GM19467 (cell line): ENCODE measurements around the gene XXYLT1.

Experiments used
- ATAC-seq: cut with Tn5 transposase; IDR thresholded peaks from one replicate; pipeline ENCODE4 v1.9.1; 2021; ENCODE audit warnings: mild to moderate bottlenecking, moderate library complexity; ENCODE audit not compliant: unreplicated experiment

Gene XXYLT1

DNA sequence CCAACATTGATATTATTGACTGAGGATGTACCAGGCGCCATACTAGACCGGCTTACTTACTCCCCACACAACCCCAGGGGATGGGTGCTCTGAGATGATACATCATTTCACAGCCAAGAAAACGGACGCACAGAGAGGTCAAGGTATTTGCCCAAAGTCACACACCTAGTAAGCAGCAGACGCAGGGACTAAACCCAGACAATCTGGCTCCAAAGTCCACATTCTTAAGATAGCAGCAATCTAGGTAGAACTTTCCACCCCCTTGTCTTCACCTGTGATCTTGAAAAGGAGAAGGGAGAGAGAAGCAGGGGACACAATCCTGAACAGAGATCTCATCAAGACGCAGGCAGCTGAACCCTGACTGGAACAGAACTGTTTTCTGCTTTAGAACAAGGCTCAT, 200.6 kb downstream of the XXYLT1 start:
- no peak for ATAC-seq

- no peak for ATAC-seq
Observed at GRCh38 chr3:195069501-195070251, 201.3 kb downstream of the XXYLT1 start.

GRCh38 chr3:195068084-195069080, 202.6 kb downstream of the XXYLT1 start:
- no peak for ATAC-seq

DNA sequence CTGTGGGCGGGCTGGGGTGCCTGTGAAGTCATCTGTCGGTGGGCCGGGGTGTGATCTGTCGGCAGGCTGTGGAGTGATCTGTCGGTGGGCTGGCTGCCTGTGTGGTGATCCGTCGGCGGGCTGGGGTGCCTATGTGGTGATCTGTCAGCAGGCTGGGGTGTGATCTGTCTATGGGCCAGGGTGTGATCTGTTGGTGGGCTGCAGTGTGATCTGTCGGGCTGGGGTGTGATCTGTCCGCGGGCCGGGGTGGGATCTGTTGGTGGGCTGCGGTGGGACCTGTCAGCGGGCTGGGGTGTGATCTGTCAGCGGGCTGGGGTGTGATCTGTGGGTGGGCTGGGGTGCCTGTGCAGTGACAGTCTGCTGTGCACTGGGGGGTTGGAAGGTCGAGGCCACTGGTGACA, 204.5 kb downstream of the XXYLT1 start:
- ATAC-seq: no peak

- ATAC-seq: no peak
Observed at GRCh38 chr3:195065864-195066185, 205.1 kb downstream of the XXYLT1 start.

DNA sequence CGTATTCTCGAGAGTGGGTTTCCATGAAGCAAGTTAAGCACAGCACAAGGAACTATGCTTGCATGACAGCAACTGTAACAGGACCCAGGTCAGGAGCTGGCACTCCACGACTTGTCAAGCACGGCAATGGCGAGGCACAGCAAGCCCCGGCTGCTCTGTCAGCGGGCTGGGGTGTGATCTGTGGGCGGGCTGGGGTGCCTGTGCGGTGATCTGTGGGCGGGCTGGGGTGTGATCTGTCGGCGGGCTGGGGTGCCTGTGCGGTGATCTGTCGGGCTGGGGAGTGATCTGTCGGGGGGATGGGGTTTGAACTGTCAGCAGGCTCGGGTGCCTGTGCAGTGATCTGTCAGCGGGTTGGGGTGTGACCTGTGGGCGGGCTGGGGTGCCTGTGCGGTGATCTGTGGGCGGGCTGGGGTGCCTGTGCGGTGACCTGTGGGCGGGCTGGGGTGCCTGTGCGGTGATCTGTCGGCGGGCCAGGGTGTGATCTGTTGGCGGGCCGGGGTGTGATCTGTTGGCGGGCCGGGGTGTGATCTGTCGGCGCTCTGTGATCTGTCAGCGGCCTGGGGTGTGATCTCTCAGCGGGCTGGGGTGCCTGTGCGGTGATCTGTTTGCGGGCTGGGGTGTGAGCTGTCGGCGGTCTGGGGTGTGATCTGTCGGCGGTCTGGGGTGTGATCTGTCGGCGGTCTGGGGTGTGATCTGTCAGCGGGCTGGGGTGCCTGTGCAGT, 205.7 kb downstream of the XXYLT1 start:
- no peak for ATAC-seq

DNA sequence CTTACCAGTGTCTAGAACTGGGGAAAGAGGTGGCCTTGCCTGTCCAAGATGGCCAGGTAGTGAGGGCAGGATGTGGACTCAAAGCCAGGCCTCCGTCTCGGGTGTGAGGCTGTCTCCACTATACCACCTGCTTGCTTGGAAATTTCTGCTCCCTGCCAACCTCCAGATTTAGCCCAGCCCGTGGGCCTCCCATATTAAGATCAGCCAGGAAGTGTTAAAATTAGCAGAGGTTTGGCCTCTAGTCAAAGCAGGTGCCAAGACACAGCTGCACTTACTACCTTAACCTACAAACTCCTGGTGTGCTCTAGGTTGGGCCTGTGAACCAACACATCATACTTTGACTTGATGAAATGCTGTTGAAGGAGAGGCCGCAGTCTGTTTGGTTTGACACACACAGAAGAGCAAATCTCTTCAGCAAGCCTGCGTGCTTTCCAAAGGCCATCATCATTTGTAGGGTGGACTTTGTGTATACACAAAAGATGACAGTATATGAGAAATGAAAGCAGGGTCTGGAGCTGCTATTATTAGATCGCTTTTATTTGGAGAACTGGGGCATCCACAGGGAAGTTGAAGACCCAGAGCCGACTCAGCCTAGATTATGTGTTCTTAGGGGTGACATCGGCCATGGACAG, 206.5 kb downstream of the XXYLT1 start:
- no peak for ATAC-seq

GRCh38 chr3:195063581-195064193, 207.3 kb downstream of the XXYLT1 start:
- no peak for ATAC-seq

- no peak for ATAC-seq
Observed at GRCh38 chr3:195062866-195063540, 208.0 kb downstream of the XXYLT1 start.

DNA sequence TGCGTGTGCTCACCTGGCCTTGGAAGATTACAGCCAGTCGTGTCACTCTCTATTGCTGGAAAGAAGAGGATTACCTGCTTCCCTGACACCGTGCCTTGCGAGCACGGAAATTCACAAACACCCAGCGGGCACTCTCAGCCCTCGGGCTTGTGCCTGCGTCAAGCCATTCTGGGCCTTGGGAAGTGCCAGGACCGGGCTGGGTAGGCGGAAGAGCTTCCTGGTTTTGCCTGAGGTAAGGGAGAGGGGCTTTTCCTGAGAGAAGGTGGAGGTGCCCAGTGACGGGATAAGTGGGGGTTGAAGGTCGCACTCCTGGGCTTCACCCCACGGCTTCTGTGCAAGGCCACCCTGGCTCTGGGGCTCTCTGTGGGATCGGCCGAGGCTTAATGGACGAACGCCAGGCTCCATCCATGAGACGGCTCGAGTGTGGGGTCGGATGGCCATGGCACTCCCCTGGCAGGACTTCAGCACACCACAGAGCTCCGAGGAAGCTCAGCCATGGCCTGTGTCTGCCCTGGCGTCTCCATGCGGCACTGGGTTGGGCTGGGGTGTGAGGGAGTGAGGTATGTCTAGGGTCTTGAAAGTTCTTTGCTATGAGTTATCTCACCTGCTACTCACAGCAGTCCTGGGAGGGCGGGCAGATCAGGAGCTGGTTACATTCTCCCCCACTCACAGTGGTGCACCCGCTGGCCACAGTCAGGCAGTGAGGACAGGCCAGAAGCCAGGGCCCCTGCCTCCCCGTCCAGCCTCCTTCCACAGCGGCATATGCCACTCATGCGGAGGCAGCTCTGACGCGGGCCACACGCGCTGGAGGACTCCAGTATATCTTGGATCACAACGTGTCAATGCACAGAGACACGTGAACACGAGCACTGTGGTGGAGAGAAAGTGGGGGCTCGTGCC, 209.0 kb downstream of the XXYLT1 start:
- no peak for ATAC-seq

DNA sequence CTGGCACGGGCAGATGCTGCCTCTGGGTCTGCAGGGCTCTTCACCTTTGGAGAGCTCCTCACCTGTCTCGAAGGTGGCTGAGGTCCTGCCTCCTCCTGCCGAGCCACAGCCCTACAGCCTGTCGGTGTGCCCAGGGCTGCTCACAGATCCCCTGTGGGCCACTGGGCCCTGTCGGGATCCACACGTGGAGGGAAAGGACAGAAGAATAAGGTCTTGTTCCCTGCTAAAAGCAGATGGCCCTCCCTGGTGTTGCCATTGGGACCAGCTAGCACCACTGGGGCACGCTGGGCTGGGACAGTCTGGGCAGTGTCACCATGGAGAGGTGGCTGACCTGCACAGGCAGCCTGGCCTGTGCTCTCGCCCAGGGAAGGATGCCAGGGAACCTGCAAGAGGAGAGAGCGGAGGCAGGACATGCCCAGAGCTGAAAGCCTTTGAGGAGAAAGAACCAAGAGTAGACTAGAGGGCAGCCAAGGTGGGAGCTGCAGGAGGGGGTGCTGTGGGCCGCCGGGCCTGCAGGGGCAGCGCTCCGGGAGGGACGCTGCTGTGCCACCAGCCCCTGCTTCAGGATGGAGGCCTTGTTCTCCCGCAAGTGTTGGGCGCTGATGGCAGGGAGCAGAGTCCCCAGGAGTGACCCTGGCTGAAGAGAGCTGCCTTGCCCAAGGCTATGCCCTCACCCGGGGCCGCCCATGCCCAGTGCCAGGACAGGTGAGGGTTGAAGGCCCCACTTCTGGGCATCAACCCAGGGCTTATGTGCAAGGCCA, 210.2 kb downstream of the XXYLT1 start:
- no peak for ATAC-seq

DNA sequence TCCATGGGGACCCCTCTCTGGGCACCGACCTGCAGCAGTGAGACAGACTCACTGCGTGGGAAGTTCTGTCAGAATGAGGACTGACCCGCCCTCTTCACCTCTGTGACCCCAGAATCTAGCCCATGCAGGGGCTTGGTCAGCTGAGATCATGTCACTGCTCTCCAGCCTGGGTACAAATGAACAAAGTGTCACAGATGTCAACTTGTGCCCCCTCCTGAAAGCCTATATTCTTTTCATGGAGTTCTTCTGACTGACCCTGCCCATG, 210.8 kb downstream of the XXYLT1 start:
- ATAC-seq: no peak

GRCh38 chr3:195059471-195060216, 211.3 kb downstream of the XXYLT1 start:
- ATAC-seq: no peak

DNA sequence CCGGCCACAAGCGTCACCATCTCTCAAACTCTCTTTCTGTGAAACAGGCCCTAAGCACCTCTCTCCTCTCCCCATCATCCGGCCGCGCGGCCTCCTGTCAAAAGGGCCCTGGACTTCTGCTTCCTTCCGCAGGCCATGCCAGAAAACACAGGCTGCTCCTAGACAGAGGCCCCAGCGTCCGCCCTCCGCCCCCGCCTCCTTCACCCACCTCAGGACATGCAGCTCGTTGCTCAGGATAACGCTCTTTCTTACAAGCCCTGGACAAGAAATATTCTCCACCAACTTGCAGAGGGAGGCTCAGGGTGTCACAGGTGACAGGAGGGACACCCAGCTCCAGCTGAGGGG, 212.0 kb downstream of the XXYLT1 start:
- ATAC-seq: no peak

GRCh38 chr3:195058336-195059005, 212.5 kb downstream of the XXYLT1 start:
- ATAC-seq: no peak

- no peak for ATAC-seq
Observed at GRCh38 chr3:195057716-195058115, 213.2 kb downstream of the XXYLT1 start.

GRCh38 chr3:195056506-195056905, 214.5 kb downstream of the XXYLT1 start:
- ATAC-seq: no peak
